GM19395 (cell line): ENCODE results near the gene B4GALT6.

ENCODE experiments used
- ATAC-seq: cut with Tn5 transposase; IDR thresholded peaks from one replicate; pipeline ENCODE4 v1.9.1; 2021; ENCODE audit warnings: mild to moderate bottlenecking, moderate library complexity; ENCODE audit not compliant: unreplicated experiment

B4GALT6 gene

GRCh38 chr18:31688606-31689005 is 4.2 kb upstream of the B4GALT6 start:
- no peak for ATAC-seq

GRCh38 chr18:31686986-31687928 is 2.9 kb upstream of the B4GALT6 start:
- no peak for ATAC-seq

GRCh38 chr18:31686572-31686971 is 2.2 kb upstream of the B4GALT6 start:
- no peak for ATAC-seq

- ATAC-seq: peak; percentile 71
These were observed 1.0 kb upstream of the B4GALT6 start for GRCh38 chr18:31685097-31686082.

GRCh38 chr18:31683968-31684278 is 458 bp downstream of the B4GALT6 start:
- no peak for ATAC-seq

GRCh38 chr18:31683106-31683505 is 1.3 kb downstream of the B4GALT6 start:
- ATAC-seq: no peak

- no peak for ATAC-seq
These were observed 3.4 kb downstream of the B4GALT6 start for GRCh38 chr18:31680831-31681568.

GRCh38 chr18:31680433-31680811 is 4.0 kb downstream of the B4GALT6 start:
- no peak for ATAC-seq

GRCh38 chr18:31679791-31680432 is 4.5 kb downstream of the B4GALT6 start:
- no peak for ATAC-seq

GRCh38 chr18:31679133-31679742 is 5.1 kb downstream of the B4GALT6 start:
- no peak for ATAC-seq

- ATAC-seq: no peak
These were observed 6.0 kb downstream of the B4GALT6 start for GRCh38 chr18:31678425-31678824.

GRCh38 chr18:31677592-31677991 is 6.8 kb downstream of the B4GALT6 start:
- no peak for ATAC-seq

- ATAC-seq: no peak
These were observed 9.0 kb downstream of the B4GALT6 start for GRCh38 chr18:31675404-31675803.

GRCh38 chr18:31672628-31673135 is 11.7 kb downstream of the B4GALT6 start:
- ATAC-seq: no peak

- no peak for ATAC-seq
These were observed 12.4 kb downstream of the B4GALT6 start for GRCh38 chr18:31671951-31672350.

- no peak for ATAC-seq
These were observed 14.8 kb downstream of the B4GALT6 start for GRCh38 chr18:31669541-31669940.

- ATAC-seq: no peak
These were observed 17.2 kb downstream of the B4GALT6 start for GRCh38 chr18:31667185-31667584.

GRCh38 chr18:31666055-31666454 is 18.3 kb downstream of the B4GALT6 start:
- no peak for ATAC-seq

- no peak for ATAC-seq
These were observed 20.3 kb downstream of the B4GALT6 start for GRCh38 chr18:31664101-31664500.

GRCh38 chr18:31661965-31662364 is 22.4 kb downstream of the B4GALT6 start:
- no peak for ATAC-seq
